ENCODE data around the gene DLAT.
A peak's percentile ranks its signal among the peaks of the same experiment; 100 is the strongest.
"Not testable (repeated sequence)": the region's sequence is repeated elsewhere in the genome, so short reads cannot be mapped to it uniquely, and the experiment has no call there.

Gene DLAT

DNA sequence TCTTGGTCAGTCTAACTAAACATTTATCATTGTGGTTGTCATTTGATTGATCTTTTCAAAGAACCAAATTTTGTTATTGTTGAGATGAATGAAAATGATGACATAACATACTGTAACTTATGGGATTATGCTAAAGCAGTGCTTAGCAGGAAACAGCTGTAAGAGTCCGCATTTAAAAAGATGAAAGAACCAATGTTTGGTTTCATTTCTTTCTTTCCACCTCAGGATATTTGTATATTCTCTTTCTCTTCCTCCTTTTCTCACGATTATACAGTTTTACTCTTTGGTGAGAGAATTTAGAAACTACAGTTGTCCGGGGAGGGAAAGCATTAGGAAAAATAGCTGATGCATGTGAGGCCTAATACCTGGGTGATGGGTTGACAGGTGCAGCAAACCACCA lies 25.5 kb downstream of the DLAT start:
- DNase-seq, result no peak

DNA sequence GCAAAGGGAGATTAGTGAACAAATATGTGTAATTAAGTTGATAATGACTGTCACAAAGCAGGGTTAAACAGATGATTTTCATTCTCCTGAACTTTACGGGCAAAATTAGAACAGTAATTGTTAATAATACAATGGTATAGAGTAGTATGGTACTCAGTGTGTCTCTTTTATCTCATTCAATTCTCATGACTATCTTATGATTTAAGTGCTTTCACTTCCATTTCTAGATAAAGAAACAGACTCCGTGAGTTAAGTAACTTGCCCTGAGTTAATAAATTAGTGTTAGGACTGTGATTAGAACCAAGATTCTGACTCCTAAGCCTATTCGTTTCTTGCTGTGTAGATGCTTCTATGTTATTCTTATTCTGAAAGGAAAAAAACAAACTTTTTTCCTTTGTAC lies 26.6 kb downstream of the DLAT start:
- DNase-seq, result no peak

DNA sequence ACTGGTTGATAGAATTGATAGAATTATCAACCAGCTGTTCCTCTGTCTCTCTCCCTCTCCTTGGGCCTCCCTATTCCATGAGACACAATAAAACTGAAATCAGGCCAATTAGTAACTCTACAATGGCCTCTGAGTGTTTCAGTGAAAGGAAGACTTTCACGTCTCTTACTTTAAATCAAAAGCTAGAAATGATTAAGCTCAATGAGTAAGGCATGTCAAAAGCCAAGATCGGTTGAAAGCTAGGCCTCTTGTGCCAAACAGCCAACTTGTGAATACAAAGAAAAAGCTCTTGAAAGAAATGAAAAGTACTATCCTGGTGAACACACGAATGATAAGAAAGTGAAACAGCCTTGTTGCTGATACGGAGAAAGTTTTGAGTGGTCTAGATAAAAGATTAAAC lies 32.0 kb downstream of the DLAT start:
- DNase-seq, result peak; percentile 80

DNA sequence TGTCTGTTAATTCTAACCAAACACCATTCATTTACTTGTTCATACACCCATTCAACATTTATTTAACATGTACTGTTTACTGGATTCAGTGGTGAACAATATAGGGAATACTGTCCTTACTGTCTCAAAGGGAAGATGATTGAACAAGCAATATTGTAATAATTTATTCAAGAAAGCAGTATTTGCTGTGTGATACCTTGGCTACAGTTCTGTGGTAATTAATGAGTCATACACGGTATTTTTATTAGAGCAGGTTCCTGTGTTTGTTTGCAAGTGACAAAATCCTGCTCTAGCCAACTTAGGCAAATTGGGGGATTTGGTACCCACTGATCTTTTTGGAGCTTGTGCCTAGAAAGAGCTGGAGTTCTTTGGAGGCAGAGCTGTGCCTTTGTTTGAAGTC lies 32.9 kb downstream of the DLAT start:
- DNase-seq, result no peak

DNA sequence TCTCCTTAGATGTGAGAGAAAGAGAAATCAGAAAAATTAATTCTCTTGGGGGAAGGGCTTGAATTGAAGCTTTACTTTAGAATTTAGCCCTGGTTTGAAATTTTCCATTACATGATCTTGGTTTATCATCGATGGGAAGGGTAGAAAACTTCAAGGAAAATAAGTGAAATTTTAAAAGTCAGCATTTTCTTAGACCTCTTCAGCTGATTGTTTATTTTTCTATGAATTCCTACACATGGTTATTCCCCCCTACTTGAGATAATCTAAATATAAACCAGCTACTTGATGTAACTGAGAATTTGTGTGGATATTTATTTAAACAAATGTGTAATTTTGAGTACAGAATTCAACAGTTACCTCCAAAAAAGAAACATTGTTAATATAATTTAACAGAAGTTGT lies 37.7 kb downstream of the DLAT start:
- DNase-seq, result no peak

DNA sequence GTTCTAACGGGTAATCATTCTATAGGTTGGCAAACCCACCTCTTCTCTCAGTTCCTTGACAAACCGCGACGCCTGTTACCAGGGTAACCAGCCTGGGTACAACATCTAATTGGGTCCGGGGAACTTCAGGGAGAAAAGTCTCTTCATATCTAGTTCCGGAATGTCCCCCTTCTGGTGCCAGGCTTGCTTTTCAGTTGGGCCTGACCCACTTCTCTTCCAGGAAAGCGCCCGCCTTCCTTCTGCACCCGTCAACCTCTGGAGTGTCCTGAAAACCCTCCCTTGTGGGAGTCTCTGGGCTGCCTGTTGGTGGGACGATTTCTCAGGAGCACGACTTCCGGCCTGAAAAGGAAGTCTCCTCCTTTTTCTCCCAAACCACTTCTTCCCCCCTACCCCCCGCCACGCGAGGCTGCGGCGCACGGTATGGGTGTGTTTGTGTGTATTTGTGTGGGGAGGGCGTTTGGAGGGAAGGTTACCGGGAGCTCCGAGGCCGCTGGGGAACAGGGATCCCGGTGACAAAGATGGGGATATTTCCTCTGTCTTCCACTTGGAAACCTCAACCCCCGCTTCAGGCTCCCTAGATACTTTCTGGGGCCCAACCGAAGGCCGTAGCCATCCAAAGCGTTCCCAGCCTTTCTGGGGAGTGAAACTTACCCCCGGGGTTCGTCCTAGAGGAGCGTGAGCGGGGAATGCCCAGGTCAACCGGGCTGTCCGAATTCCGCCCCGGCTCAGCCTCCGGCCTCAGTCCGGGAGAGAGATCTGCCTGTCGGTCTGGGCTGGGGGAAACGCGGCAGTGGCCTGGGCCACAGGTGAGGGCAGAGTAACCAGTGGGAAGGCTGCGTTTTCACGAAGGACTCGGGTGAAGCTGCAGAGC lies 49.0 kb downstream of the DLAT start, which contains the start of the genes NKAPD1 and PIH1D2:
TSS of gene NKAPD1 (plus strand) at position 359 of the 871 bp plus-strand sequence. CDS start 1,276 bp downstream, outside the sequence.
TSS of gene PIH1D2 (minus strand) at position 77 of the 871 bp plus-strand sequence. CDS start 843 bp downstream, outside the sequence.
- peak; percentile 80 for DNase-seq

DNA sequence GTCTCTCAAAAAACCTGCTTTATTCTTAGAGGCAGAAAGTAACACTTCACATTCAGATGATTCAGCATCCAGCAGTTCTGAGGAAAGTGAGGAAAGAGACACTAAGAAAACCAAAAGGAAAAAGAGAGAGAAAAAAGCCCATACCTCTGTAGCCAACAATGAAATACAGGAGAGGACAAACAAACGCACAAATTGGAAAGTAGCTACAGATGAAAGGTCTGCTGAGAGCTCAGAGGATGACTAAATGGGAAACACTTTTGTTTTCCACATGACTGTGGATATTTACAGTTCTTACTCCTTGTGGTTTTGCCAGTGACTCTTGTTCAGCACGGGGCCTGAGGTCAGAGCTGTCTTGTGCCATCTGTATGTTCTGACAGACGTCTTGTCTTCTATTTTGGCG lies 57.5 kb downstream of the DLAT start:
- DNase-seq, result peak; percentile 85

DNA sequence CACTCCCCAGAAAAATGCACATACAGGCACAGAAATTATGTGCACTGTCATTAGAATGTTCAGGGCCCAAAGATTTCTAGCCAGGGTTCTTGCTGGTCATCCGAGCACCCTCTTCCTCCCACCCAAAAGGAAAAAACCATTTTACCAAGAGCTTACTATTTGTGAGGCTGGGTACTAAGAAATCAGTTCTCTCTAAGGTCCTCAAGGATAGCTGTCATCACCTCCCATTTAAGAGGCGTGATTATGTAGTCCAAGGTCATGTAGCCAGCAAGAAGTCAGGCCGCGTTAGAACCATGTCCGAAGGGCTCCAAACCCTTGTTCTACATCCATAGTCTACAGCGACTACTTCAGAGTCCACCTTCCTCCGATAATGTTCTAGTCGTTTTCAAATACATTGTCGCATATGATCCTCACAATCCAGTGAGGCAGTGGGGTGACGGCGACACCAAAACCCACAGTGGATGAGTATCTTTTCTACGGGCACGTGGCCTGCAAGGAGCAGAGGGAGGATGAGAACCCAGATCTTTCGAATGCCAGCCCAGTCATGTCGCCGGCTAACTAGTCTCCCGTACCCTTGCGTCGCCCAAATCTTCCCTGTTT lies 60.7 kb downstream of the DLAT start:
- peak; percentile 55 for DNase-seq

DNA sequence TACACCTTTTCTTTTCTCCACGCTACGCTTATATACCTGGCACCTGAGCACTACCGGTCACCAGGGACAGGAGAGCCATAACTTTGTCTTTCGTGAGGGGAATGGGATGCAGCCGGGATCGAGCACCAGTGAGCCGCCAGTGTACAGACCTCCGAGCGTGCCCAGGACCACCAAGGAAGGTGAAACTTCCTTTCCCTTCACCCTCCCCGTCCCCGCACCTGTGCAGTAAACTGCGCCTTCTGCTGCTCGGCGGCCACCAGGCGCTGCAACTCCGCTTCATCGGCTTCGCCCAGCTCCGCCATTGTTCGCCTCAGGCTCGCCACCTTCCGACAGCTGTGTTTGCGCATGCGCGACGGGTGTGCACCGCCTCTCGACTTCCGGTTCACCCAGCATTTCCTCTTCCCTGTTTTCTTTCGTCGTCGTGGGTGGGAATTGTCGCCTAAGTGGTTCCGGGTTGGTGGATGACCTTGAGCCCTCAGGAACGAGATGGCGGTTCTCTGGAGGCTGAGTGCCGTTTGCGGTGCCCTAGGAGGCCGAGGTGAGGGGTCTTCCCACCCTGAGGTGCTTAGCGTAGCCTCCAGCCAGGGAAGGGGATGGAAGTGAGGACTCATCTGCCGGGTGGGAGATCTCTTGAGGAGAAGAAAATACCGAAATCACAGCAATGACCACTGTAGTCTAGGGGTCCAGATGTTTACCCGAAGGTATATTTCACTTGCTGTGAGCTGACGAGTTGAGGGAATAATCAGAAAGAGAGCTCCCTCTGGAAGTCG lies 61.4 kb downstream of the DLAT start, which contains the start of the genes SDHD and TIMM8B:
TSS of gene SDHD (plus strand) at position 452 of the 770 bp plus-strand sequence. CDS start at position 487, 35 bp downstream.
TSS of gene TIMM8B (minus strand) at position 335 of the 770 bp plus-strand sequence. CDS start at position 302, 33 bp downstream.
- peak; percentile 97 for DNase-seq

DNA sequence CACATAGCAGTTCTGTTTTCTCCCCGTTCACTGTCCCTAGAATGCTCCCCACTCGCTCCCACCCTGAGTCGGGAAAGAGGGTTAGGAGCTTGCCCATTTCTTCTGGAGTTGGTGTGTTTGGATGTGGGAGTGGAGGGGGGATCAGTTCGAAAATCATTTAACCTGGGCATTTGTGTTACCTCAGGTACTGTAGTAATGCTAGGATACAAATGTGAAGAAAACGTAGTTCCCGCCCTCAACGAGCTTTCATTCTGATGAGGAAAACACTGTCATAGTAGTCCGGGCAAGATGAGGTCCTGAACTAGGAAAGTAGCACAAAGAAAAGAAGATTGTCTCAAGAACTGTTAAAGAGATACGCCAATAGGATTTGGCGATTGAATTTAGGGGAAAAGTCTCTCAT lies 62.0 kb downstream of the DLAT start:
- no peak for DNase-seq

DNA sequence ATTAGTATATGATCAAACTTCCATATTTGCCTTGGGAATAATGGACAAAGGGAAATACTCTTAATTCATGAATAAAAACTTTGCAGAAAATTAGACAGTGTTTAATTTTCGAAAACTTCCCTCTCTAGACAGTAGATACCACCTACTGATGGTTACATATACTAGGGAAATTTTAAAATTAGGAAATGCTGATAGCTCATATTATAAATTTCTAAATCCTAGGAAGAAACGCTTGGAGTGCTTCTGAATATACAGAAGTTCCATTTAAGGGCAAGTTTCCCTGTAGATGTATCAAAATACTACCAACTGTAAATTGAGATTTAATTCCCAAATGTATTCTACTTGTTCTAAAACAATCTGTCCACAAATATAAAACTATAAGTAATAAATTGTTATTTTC lies 70.1 kb downstream of the DLAT start:
- not testable (repeated sequence) for DNase-seq

DNA sequence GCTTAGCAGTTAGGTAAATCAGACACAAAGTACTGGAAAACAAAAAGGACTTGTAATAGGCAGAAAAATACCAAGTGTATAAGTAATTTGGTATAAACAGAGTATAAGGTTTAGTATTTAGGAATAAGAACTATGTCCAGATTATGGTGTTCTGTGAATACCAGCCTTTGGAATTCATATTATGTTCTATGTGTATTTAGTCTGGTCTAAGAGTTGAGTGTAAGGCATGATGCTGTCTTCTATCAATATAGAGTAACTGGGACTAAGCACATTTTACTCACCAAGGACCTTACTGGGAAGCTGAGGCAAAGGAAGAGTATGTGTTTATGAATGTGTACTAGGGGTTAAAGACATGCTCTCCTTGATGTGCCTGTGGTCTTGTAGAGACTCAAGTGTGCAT lies 71.0 kb downstream of the DLAT start:
- no peak for DNase-seq

DNA sequence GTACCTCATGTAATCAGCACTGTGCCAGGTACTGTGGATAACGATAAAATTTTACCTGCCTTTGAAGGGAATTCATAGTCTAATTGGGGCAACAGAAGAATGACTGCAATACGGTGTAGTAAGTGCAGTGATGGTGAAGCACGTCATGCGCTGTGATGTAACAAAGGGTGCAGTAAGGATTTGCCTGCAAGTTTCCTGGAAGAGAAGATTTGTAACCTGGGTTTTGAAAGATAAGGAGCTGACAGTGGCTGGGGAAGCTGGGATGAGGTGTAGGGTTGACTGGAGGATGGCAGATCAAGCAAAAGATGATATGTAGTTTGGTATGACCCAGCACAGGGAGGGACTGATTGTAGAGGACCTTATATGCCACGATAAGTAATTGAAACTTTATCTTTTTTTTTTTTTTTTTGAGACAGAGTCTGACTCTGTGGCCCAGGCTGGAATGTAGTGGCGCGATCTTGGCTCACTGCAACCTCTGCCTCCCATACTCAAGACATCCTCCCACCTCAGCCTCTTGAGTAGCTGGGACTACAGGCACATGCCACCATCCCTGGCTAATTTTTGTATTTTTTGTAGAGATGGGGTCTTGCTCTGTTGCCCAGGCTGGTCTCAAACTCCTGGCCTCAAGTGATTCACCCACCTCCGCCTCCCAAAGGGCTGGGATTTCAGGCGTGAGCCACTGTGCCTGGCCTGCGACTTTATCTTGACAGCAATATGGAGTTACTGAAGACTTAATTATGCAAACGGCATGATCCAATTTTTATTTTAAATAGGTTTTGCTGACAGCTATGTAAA lies 72.7 kb downstream of the DLAT start:
- no peak for DNase-seq

DNA sequence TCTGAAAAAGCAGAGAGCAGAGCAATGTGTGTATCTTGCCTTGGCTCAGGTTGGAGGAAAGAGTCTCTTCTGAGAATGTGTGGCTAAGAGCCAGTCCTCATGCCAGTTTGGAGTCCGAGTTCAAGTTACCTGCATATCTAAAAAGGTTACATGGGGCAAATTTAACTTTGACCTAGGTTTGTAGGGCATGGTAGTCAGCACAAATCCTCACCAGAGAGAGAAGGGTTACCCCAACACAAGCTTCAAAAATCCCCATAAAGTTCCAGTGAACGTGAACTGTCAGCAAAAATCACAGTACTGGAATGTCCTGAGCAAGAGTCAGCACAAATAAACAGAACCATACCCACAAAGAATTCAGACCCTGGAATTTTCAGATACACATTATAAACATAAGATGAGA lies 75.3 kb downstream of the DLAT start:
- no peak for DNase-seq

DNA sequence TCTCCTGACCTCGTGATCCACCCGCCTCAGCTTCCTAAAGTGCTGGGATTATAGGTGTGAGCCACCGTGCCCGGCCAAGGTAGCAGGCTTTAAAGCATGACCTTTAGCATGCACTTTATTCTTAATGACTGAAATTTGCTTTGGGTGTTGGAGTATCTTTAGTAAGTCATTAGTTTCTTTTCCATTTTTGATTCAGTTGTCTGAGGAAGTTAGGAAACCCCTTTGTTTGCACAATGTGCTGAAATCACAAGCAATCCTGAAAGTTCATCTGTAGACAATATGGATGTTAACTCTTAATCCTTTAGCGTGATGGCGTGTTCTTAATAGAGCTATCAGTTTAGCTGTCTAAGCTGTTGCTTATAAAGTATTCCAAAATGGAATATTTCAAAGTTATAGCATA lies 78.2 kb downstream of the DLAT start:
- no peak for DNase-seq

DNA sequence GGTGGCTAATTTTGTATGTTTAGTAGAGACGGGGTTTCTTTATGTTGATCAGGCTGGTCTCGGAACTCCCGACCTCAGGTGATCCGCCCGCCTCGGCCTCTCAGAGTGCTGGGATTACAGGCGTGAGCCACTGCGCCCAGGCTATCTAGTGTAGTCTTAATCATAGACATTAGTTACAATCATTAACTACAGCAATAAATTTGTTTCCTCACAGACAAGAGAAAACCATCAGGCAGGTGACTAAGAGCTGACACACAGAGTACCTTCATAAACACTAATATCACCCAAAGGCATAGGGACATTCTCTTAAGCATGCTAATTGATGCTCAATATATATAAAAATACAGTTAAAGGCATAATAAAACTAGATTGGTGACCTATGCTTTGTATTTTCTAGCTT lies 80.9 kb downstream of the DLAT start:
- DNase-seq, result no peak

Data from activated CD4-positive, alpha-beta T cell treated with anti-CD3 and anti-CD28 coated beads, Interleukin-2, amount 50 U/mL, for 16 hours (primary cell).